Endothelial cell of hepatic sinusoid (primary cell): ENCODE measurements around the gene APOBEC3A.

Experiments used
- in situ Hi-C: cut with HindIII; loops from 2 replicates; pipeline ENCODE4 v1.10.0; 2017; ENCODE audit warnings: low sequenced_read_pairs

Gene APOBEC3A

DNA sequence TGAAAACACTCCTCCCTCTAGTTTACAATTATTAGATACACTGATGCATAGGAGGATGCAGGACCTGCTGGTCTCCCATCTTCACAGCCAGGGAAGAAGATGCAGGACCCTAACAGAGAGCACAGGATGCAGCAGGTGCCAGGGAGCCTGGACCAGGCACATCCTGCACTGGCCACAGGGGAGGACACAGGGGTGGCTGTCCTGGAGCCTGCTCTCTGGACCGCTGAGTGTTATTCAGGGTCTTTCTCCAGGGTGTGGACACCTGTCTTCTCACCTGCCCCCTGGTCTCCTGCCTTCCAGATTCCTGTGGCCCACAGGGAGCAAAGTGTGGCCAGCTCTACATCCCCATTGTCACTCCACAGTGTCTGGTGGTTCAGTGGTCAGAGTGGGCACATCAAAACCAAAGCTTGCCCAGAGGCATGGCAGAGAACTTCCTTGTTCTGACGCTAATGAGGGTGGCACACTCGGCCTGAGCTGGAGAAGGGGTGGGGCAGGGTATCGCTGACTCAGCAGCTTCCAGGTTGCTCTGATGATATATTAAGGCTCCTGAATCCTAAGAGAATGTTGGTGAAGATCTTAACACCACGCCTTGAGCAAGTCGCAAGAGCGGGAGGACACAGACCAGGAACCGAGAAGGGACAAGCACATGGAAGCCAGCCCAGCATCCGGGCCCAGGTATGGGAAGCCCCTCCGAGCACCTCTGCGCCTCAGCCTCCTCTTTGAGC, at the start of gene APOBEC3A:
APOBEC3A (plus strand) TSS at position 564 of the 725 bp plus-strand sequence; CDS start at position 647, 83 bp downstream.
- in situ Hi-C loops = no loop called here

DNA sequence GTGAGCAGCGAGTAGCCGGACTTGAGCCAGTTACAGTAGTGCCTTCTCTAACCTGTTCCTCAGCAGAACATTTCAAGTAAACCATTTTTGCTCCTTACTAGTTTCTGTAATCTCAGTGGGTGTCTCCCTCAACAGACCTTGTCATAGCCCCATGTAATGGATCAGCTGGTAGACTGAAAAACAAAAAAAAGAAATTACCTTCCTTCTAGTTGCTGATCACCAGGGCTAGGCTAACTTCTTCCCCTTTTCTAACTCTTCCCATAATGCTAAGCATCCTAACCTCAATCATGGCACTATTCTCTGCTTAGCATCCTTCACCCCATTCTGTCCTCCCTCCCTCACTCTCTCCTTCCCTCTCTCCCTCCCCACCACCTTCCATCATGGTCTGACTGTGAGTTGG, 49.6 kb upstream of the APOBEC3A start:
- in situ Hi-C loops = no loop called here

DNA sequence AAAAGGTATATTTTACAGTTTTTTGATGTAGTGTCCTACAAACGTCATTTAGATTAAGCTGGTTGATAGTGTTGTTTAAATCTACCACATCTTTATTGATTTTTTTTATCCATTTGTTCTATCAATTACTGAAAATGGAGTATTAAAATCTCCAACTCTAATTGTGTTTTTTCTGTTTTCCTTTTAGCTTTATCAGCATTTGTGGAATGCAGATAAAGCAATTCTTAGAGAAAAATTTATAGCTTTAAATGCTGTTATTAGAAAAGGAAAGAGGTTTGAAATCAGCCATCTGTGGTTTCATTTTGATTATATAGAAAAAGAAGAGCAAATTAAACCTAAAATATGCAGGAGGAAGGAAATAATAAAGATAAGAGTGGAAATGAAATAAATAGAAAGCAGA, 46.0 kb upstream of the APOBEC3A start:
- in situ Hi-C loops = no loop called here

DNA sequence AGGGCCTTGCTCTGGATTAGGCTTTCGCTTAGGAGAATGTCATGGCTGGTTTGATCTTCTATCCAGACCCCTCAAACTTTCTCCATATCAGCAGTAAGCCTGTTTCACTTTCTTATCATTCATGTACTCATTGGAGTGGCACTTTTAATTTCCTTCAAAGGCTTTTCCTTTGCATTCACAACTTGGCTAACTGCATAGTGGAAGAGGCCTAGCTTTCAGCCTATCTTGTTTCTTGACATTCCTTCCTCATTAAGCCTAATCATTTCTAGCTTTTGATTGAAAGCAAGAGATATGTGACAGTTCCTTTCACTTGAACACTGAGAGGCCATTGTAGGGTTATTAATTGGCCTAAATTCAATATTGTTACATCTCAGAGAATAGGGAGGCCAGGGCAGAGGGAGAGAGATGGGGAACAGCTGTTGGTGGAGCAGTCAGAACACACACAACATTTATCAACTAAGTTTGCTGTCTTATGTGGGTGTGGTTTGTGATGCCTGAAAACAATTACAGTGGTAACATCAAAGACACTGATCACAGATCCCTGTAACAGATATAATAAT, 37.7 kb upstream of the APOBEC3A start:
- in situ Hi-C loops = no loop called here

DNA sequence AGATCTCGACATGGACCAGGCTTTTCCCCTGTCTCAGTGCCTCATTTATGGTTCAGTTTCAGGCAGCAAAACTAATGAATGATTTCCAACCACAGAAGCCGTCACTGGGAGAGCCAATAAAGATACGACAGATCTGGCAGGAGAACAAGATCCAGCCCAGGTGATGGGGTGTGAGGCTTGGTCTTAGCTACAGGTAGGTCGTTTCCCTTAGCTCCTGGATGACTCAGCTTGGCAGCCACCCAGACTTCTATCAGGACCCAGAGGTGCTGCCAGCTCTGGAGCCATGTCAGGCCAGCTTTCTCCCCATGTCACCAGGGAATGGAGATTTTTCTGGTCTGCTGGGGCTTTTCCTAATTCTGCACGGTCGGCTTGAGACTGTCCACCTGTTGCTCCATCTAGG, 36.3 kb upstream of the APOBEC3A start:
- in situ Hi-C loops = no loop called here

DNA sequence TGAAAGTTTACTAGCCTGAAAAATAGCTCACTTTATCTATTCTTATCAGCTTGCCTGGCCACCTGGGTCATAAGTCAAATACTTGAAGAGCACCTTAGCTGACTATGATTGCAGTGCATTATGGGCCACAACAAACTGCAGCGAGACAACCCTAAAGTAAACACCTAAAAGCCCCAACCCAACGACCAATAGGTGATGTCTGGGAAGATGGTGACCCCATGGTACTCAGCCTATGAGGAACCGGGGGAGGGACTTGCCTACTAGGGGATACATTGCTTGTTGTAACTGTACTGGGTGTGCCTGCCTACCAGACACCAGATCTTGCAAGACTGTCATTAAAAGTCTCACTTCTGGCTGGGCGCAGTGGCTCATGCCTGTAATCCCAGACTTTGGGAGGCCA, 35.6 kb upstream of the APOBEC3A start:
- in situ Hi-C loops = no loop called here

DNA sequence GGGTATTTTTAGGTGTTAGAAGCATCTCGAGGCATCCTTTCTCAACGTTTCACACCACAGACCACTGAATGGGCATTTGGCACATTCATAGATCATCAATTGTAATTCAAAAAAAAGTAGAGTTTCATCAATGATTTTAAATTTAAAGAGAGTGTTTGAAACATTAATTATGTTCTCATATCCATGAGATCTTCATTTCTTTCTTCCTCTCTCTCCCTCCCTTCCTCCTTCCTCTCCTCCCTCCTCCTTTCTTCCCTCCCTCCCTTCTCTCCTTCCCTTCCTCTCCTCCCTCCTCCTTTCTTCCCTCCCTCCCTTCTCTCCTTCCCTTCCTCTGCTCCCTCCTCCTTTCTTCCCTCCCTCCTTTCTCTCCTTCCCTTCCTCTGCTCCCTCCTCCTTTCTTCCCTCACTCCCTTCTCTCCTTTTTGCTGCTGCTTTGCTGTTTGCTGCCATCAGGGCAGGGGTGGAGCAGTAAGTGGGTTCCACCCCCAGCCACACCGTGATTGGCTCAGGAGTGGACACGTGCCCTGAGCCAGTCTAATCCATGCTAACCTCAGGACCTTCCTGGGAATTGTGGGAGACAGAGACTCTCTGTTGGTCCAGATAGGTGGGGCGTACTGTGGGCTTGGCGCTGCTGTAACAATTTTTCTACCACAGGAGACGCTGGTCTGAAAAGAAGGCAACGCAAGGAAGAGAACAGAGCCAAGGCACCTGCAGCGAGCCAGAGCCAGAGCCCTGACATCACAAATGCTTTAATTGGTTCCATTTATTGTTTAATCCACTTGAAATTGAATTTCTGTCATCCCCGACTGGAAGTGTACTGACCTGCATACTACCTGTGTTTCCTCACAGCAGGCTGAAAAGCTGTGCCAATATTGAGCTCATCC, 33.7 kb upstream of the APOBEC3A start:
- in situ Hi-C loops = no loop called here

DNA sequence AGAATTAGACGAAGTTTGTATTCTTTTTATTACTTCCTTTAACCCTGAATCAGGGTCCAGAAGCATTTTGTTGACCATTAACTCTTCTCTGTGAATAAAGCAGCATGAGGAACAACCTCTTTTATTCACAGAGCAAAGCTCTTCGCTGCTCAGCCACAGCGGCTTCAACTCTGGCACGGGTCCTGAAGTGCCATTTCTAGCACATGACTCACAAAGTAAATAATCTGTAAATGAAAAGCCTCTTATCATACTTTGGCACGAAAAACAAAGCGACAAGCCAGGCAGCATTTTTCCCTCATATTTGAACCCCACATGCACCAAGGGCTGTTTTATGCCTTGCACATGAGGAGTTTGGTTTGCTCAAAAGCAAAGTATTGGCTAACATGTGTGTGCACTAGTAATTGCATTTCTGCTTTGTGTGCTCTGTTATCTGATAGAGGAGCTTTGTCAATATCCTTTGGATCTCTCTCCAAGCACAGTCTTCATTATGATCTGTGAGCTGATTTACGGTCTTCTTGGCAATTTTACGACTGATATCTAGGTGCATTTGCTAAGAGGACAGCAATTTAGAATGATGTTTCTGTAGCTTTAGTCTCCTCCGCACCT, 33.0 kb upstream of the APOBEC3A start:
- in situ Hi-C loops = no loop called here

DNA sequence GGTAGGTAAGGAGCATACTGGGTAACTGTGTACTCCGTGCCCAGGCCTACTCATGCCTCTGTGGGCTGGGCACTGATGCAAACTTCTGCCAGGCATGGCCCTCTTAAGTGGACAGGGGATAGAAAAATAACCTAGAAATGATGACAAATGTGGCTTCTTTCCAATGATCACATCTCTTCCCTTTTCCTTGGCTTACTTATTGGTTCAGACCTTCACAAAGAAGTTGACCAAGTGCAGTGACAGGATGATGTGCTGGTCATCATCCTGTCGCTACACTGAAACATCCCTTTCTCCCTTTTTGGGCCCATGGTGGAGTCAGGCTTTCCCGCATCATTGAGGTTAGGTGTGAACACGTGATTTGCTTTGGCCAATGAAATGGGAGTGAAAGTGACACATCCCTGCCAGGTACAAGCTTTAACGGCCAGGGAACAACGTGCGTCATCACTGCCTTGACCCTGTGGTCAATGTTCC, 31.8 kb upstream of the APOBEC3A start:
- in situ Hi-C loops = no loop called here

DNA sequence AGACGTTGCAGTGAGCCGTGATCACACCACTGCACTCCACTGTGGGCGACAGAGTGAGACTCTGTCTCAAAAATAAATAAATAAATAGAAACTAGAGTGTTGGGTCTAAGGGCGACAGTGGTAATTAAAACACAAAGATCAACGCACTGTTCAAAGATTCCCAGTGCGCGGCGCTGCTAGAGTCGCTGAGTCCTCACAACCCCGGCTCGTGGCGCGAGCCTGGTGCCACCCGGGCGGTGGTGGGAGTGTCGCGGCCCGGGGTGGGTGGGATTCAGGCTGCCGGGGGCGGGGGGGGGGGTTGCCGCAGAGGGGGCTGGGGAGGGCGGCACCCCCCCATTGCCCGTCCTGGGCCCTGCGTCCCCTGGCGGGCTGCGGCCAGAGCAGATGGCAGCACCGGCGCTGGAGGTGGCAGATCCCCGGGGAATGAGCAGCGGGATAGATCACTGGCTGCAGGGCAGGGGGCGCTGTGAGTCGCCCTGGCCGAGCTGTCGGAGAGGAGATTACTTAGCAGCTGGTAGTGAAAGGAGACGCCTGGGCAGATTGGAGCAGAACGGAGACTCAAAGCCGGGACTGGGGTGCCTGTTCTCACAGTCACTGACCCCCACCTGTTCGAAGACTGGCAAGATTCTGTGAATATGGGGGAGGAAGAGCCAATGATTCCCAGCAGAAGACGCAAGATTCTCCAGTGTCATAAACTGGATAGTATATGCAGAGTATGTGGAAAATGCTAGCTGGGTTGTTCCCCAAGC, 30.2 kb upstream of the APOBEC3A start:
- in situ Hi-C loops = no loop called here

DNA sequence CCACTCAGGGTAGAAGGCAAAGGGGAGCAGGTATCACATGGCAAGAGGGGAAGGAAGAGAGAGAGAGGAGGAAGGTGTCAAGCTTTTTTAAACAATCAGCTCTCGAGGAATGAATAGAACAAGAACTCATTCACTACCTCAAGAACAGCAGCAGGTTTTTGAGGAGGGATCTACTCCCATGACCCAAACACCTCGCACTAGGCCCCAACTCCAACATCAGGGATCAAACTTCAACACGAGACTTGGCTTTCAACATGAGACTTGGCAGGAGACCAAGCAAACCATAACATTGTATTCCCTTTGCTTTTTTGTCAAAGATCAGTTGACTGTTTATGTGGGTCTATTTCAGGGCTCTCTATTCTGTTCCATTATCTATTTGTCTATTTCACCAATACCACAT, 26.9 kb upstream of the APOBEC3A start:
- in situ Hi-C loops = loop anchor here (5.0 kb wide), 1 partner anchor 77 kb away; no protein-coding TSS in a partner anchor

DNA sequence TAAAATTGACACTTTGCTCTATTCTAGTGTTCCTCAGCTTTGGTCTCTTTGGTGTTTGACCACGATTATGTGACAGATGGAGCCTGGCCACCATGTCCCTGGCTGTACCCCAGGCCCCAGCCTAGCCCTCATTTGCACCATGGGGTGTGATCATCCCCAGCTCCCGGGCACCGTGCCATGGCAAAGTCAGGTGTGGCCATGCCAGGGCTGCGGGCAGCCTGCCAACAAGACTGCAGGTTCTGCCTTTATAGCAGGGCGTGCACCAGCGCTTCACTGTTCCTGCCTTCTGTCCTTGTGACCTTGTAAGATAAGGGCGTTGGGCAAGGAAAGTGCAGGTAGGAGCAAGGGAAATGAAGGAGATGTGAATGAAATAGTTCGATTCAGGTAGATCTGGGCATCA, 22.4 kb upstream of the APOBEC3A start:
- in situ Hi-C loops = no loop called here

DNA sequence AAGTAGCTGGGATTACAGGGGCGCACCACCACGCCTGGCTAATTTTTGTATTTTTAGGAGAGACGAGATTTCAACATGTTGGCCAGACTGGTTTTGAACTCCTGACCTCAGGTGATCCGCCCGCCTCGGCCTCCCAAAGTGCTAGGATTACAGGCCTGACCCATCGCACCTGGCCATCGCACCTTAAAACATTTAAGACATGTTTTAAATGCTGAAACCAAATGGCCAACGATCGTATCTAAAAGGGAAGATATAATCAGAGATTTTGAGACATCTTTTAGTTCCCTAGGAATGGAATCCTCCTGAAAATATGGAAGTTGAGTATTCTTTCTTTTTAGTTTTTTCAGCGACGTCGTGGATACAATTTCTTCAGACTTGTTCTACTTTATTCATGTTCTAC, 21.8 kb upstream of the APOBEC3A start:
- in situ Hi-C loops = no loop called here

DNA sequence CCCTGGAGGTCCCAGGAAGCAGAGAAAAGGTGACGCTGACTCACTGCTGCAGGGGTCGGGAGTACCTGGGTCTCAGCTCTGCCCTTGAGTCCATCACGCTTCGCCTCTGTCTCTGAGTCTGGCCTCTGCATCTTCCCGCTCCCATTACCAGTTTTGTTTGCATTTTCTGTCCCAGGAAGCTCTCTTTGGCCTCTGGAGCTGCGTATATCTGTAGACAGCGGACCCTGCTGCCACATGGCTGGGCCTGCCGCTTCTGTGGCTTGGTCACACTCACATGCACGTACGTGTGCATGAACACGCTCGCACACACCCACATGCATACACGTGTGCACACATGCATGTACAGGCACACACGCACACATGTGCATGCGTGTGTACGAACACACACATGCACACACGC, 20.8 kb upstream of the APOBEC3A start:
- in situ Hi-C loops = no loop called here

DNA sequence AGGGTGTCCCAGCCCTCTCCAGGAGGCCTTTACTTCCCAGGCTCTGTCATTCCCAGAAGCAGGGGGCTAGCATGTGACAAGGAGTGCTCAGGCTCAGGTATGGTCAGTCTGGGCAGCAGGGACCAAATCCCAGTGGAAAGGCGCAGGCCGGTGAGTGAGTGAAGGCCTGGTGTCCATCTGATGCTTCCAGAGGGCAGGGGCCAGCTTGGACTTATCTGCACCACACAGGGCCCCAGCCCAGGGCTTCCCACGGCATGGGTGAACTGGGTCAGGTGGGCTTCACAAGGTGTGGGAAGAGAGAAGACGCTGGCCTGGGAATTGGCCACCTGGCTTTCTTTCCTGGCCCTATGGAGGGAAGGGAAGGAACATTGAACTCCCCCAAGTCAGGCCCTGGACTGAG, 20.4 kb upstream of the APOBEC3A start:
- in situ Hi-C loops = no loop called here

DNA sequence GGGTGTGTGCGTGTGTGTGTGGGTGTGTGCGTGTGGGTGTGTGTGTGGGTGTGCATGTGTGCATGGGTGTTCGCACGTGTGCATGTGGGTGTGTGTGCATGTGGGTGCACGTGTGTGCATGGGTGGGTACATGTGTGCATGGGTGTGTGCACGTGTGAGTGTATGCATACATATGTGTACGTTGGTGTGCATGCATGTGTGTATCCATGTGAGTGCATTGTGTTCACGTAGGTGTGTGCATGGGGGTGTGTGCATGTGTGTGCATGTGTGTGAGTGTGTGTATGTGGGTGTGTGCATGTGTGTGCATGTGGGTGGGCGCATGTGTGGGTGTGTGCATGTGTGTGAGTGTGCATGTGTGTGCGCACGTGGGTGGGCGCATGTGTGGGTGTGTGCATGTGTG, 19.9 kb upstream of the APOBEC3A start:
- in situ Hi-C loops = no loop called here

DNA sequence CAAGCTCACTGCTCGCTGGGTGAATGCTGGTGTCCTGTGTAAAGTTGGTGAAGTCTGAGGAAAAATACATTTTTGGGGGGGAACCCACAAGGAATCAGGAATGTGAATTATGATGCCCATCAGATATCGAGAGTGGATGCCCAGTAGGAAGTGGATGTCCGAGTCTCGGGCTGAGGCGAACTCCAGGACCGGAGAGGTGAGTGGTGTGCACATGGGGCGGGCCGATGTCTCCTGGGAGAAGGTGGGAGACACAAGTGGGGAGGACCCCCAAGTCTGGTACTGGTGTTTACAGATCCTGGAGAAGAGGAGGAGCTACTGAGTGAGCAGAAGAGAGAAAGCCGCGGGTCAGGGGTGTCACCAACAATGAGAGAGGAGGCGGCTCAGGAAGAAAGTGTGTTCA, 19.2 kb upstream of the APOBEC3A start:
- in situ Hi-C loops = no loop called here

DNA sequence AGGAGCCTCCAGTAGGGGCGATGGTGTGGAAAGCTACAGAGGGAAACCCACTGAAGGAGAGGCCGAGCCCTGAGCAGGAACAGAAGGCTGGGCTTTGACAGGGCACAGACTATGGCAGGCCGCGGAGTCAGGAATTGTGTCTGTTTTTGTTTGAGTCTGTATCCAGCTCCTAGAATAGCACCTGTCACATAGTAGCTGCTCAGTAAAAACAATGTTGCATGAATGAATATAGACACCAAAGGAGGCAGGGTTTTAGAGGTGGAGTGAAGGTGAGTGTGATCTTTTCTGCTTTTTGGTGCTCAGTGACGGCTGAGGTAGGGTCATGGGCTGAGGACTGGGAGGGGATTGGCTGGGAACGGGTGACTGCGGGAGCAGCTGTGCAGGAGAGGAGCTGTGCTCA, 18.5 kb upstream of the APOBEC3A start:
- in situ Hi-C loops = no loop called here

DNA sequence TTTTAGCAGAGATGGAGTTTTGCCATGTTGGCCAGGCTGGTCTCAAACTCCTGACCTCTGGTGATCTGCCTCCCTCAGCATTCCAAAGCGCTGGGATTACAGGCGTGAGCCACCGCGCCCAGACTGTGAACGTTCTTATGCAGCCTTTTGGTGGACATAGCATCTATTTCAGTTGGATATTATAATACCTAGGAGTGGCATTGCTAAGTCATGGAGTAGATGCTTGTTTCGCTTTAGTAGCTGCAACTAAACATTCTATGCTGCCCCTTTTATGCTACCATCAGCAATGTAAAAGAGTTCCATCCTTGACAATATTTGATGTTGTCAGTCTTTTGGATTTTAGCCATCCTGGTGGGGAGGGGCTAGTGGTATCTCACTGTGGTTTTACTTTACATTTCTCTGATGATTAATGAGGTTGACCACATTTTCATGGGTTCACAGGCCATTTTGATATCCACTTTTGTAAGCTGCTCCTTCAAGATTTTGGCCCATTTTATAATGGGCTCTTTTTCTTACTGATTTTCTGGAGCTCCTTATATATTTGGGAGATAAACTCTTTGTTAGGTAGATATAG, 16.5 kb upstream of the APOBEC3A start:
- in situ Hi-C loops = no loop called here

DNA sequence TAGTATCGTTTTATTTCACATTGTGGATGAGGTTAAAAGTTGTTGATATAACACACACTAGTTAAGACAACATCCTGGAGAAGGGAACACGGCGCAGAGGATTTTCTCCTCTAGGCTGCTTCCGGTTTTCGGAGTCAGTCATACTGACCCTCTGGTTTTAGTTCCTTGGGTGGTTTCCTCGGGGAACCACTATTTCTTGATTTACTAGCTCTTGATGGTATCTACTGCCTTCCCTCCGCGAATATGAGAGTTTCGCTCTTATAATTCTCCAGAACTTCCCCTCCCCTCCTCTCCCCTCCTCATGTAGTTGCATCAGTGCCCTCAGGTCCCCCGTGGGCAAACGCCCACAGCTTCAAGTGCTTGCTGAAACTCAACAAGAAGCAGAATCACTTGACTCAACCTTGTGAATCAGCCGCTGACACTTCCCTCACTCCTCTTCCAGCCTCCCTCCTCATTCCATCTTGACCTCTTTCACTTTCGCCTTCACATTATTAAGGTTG, 15.9 kb upstream of the APOBEC3A start:
- in situ Hi-C loops = no loop called here
